Measurements from ENCODE around the gene C11orf98. TPM values are rescaled to one million over a fixed set of nuclear protein-coding genes. Genes with fewer than 3 reads are reported as not detected.

The C11orf98 gene
- total RNA-seq = 30.5 TPM
- polyA plus RNA-seq = 100 to 1,000 TPM; 118 to 149 (median 137) TPM

- Histone ChIP-seq H3K9me3 (ENCODE audit: control insufficient read depth in 2 of 2, low read length in 2 of 2) (no peaks in the 10 kb centered on the region), H3K27me3 (ENCODE audit: control insufficient read depth, insufficient read depth, low read length) (no peaks in the 10 kb centered on the region), H3K4me3 (ENCODE audit: low read depth, low read length) (peak within 1 kb of the TSS; percentile 93), H3K4me1 (ENCODE audit: control insufficient read depth, insufficient read depth, low read length, poor library complexity, severe bottlenecking) (peaks cover 41% of the 10 kb centered on the region), H3K27ac (ENCODE audit: insufficient read depth, low read length, poor library complexity, severe bottlenecking) (peak within 1 kb of the TSS; percentile 89), H3K36me3 (ENCODE audit: control insufficient read depth, insufficient read depth, low read length) (peaks cover 17% of the 10 kb centered on the region)
- Mint-ChIP-seq H3K4me3 (peak within 1 kb of the TSS; percentile 96 to 100 (median 97)), H3K9me3 (no peaks in the 10 kb centered on the region), H3K4me1 (peaks cover 1 to 60% (median 30%) of the 10 kb centered on the region in 4 donors), H3K27me3 (peaks cover 4% of the 10 kb centered on the region), H3K36me3 (peaks cover 7% of the 10 kb centered on the region), H3K27ac (peak within 1 kb of the TSS; percentile 91 to 97 (median 93))
- ATAC-seq (ENCODE audit: low read depth in 2 of 2) (peak; percentile 92 to 94), DNase-seq (peak; percentile 90 to 96 (median 94))
Observed at GRCh38 chr11:62665075-62665598, at the start of gene C11orf98, which contains the start of gene CSKMT. Gene C11orf98, minus strand, starts transcription at chr11:62665210. Its CDS starts 41 bp downstream, at chr11:62665169. Gene CSKMT, plus strand, starts transcription at chr11:62665312. Its CDS starts 568 bp downstream, at chr11:62665880.

GRCh38 chr11:62713343-62713742, 48.3 kb upstream of the C11orf98 start:
- H3K36me3 ChIP-seq (ENCODE audit: control insufficient read depth, insufficient read depth, low read length) = peaks cover 63% of the 10 kb centered on the region
- ATAC-seq (ENCODE audit: low read depth in 2 of 2) (no peak), DNase-seq (no peak)
- Mint-ChIP-seq H3K27me3 (no peaks in the 10 kb centered on the region), H3K9me3 (peaks cover 0 to 1% (median 0%) of the 10 kb centered on the region in 7 donors), H3K4me1 (peaks cover 15 to 76% (median 42%) of the 10 kb centered on the region in 4 donors), H3K4me3 (peak overlapping the region in 1 of 4 donors; percentile 63), H3K36me3 (peaks cover 30% of the 10 kb centered on the region), H3K27ac (peak overlapping the region; percentile 82 to 87 (median 82))
- peak overlapping the region; percentile 50 for H3K27ac ChIP-seq (ENCODE audit: insufficient read depth, low read length, poor library complexity, severe bottlenecking)
- H3K9me3 ChIP-seq (ENCODE audit: control insufficient read depth in 2 of 2, low read length in 2 of 2) = no peaks in the 10 kb centered on the region
- H3K27me3 ChIP-seq (ENCODE audit: control insufficient read depth, insufficient read depth, low read length) = no peaks in the 10 kb centered on the region
- H3K4me3 ChIP-seq (ENCODE audit: low read depth, low read length) = peak overlapping the region; percentile 27
- H3K4me1 ChIP-seq (ENCODE audit: control insufficient read depth, insufficient read depth, low read length, poor library complexity, severe bottlenecking) = peaks cover 35% of the 10 kb centered on the region

GRCh38 chr11:62712861-62713260, 47.9 kb upstream of the C11orf98 start:
- peak overlapping the region; percentile 4 to 70 (median 65) for H3K4me3 Mint-ChIP-seq
- Histone ChIP-seq H3K4me1 (ENCODE audit: control insufficient read depth, insufficient read depth, low read length, poor library complexity, severe bottlenecking) (peaks cover 40% of the 10 kb centered on the region), H3K27me3 (ENCODE audit: control insufficient read depth, insufficient read depth, low read length) (no peaks in the 10 kb centered on the region), H3K9me3 (ENCODE audit: control insufficient read depth in 2 of 2, low read length in 2 of 2) (no peaks in the 10 kb centered on the region), H3K4me3 (ENCODE audit: low read depth, low read length) (peak overlapping the region; percentile 27), H3K27ac (ENCODE audit: insufficient read depth, low read length, poor library complexity, severe bottlenecking) (peak overlapping the region; percentile 50), H3K36me3 (ENCODE audit: control insufficient read depth, insufficient read depth, low read length) (peaks cover 59% of the 10 kb centered on the region)
- H3K9me3 Mint-ChIP-seq = peaks cover 0 to 1% (median 0%) of the 10 kb centered on the region in 7 donors
- DNase-seq (peak in 1 of 3 donors; percentile 74), ATAC-seq (ENCODE audit: low read depth in 2 of 2) (no peak)
- peak overlapping the region; percentile 82 to 87 (median 82) for H3K27ac Mint-ChIP-seq
- peaks cover 11 to 76% (median 40%) of the 10 kb centered on the region in 4 donors for H3K4me1 Mint-ChIP-seq
- H3K36me3 Mint-ChIP-seq = peaks cover 26% of the 10 kb centered on the region
- H3K27me3 Mint-ChIP-seq = no peaks in the 10 kb centered on the region

GRCh38 chr11:62712276-62712812, 47.3 kb upstream of the C11orf98 start:
- Mint-ChIP-seq H3K36me3 (peaks cover 25% of the 10 kb centered on the region), H3K4me1 (peaks cover 9 to 75% (median 38%) of the 10 kb centered on the region in 4 donors), H3K27me3 (no peaks in the 10 kb centered on the region), H3K4me3 (peak overlapping the region in 3 of 4 donors; percentile 8 to 70 (median 63)), H3K27ac (peak overlapping the region; percentile 82 to 87 (median 82)), H3K9me3 (peaks cover 0 to 1% (median 0%) of the 10 kb centered on the region in 7 donors)
- ATAC-seq (ENCODE audit: low read depth in 2 of 2) = no peak
- no peak for DNase-seq
- Histone ChIP-seq H3K27me3 (ENCODE audit: control insufficient read depth, insufficient read depth, low read length) (no peaks in the 10 kb centered on the region), H3K36me3 (ENCODE audit: control insufficient read depth, insufficient read depth, low read length) (peaks cover 54% of the 10 kb centered on the region), H3K4me3 (ENCODE audit: low read depth, low read length) (peak overlapping the region; percentile 27), H3K27ac (ENCODE audit: insufficient read depth, low read length, poor library complexity, severe bottlenecking) (peak overlapping the region; percentile 50), H3K4me1 (ENCODE audit: control insufficient read depth, insufficient read depth, low read length, poor library complexity, severe bottlenecking) (peaks cover 42% of the 10 kb centered on the region), H3K9me3 (ENCODE audit: control insufficient read depth in 2 of 2, low read length in 2 of 2) (no peaks in the 10 kb centered on the region)

GRCh38 chr11:62710001-62710345, 45.0 kb upstream of the C11orf98 start:
- Mint-ChIP-seq H3K4me3 (peak overlapping the region; percentile 92 to 99 (median 95)), H3K4me1 (peaks cover 9 to 80% (median 42%) of the 10 kb centered on the region in 4 donors), H3K27ac (peak overlapping the region; percentile 95 to 100 (median 99)), H3K36me3 (peaks cover 13% of the 10 kb centered on the region), H3K27me3 (no peaks in the 10 kb centered on the region), H3K9me3 (no peaks in the 10 kb centered on the region)
- peak overlapping the region; percentile 95 for H3K27ac ChIP-seq (ENCODE audit: insufficient read depth, low read length, poor library complexity, severe bottlenecking)
- H3K9me3 ChIP-seq (ENCODE audit: control insufficient read depth in 2 of 2, low read length in 2 of 2) = no peaks in the 10 kb centered on the region
- no peak for ATAC-seq (ENCODE audit: low read depth in 2 of 2)
- DNase-seq = no peak
- H3K4me1 ChIP-seq (ENCODE audit: control insufficient read depth, insufficient read depth, low read length, poor library complexity, severe bottlenecking) = peaks cover 56% of the 10 kb centered on the region
- peaks cover 30% of the 10 kb centered on the region for H3K36me3 ChIP-seq (ENCODE audit: control insufficient read depth, insufficient read depth, low read length)
- H3K4me3 ChIP-seq (ENCODE audit: low read depth, low read length) = peak overlapping the region; percentile 95
- no peaks in the 10 kb centered on the region for H3K27me3 ChIP-seq (ENCODE audit: control insufficient read depth, insufficient read depth, low read length)

- no peaks in the 10 kb centered on the region for H3K9me3 ChIP-seq (ENCODE audit: control insufficient read depth in 2 of 2, low read length in 2 of 2)
- ATAC-seq (ENCODE audit: low read depth in 2 of 2) (peak; percentile 79 to 81), DNase-seq (peak; percentile 96 to 99 (median 97))
- peak overlapping the region; percentile 95 for H3K4me3 ChIP-seq (ENCODE audit: low read depth, low read length)
- H3K36me3 ChIP-seq (ENCODE audit: control insufficient read depth, insufficient read depth, low read length) = peaks cover 25% of the 10 kb centered on the region
- peak overlapping the region; percentile 95 for H3K27ac ChIP-seq (ENCODE audit: insufficient read depth, low read length, poor library complexity, severe bottlenecking)
- Mint-ChIP-seq H3K4me1 (peaks cover 9 to 77% (median 41%) of the 10 kb centered on the region in 4 donors), H3K27me3 (no peaks in the 10 kb centered on the region), H3K4me3 (peak overlapping the region; percentile 92 to 99 (median 95)), H3K27ac (peak overlapping the region; percentile 95 to 100 (median 99)), H3K36me3 (peaks cover 10% of the 10 kb centered on the region), H3K9me3 (no peaks in the 10 kb centered on the region)
- no peaks in the 10 kb centered on the region for H3K27me3 ChIP-seq (ENCODE audit: control insufficient read depth, insufficient read depth, low read length)
- H3K4me1 ChIP-seq (ENCODE audit: control insufficient read depth, insufficient read depth, low read length, poor library complexity, severe bottlenecking) = peaks cover 56% of the 10 kb centered on the region
Observed at GRCh38 chr11:62709247-62710000, 44.4 kb upstream of the C11orf98 start.

GRCh38 chr11:62708793-62709192, 43.8 kb upstream of the C11orf98 start:
- Histone ChIP-seq H3K9me3 (ENCODE audit: control insufficient read depth in 2 of 2, low read length in 2 of 2) (no peaks in the 10 kb centered on the region), H3K27me3 (ENCODE audit: control insufficient read depth, insufficient read depth, low read length) (no peaks in the 10 kb centered on the region), H3K27ac (ENCODE audit: insufficient read depth, low read length, poor library complexity, severe bottlenecking) (peak overlapping the region; percentile 95), H3K36me3 (ENCODE audit: control insufficient read depth, insufficient read depth, low read length) (peaks cover 20% of the 10 kb centered on the region), H3K4me3 (ENCODE audit: low read depth, low read length) (peak overlapping the region; percentile 95), H3K4me1 (ENCODE audit: control insufficient read depth, insufficient read depth, low read length, poor library complexity, severe bottlenecking) (peaks cover 56% of the 10 kb centered on the region)
- no peaks in the 10 kb centered on the region for H3K27me3 Mint-ChIP-seq
- H3K4me3 Mint-ChIP-seq = peak overlapping the region; percentile 92 to 99 (median 95)
- DNase-seq (peak in 2 of 3 donors; percentile 36 to 73), ATAC-seq (ENCODE audit: low read depth in 2 of 2) (peak; percentile 9 to 16)
- peaks cover 9 to 71% (median 37%) of the 10 kb centered on the region in 4 donors for H3K4me1 Mint-ChIP-seq
- H3K9me3 Mint-ChIP-seq = no peaks in the 10 kb centered on the region
- H3K36me3 Mint-ChIP-seq = peaks cover 5% of the 10 kb centered on the region
- H3K27ac Mint-ChIP-seq = peak overlapping the region; percentile 95 to 100 (median 99)

Measured in CD4-positive, CD25-positive, alpha-beta regulatory T cell (primary cell).